Heart left ventricle (tissue), 16 donors: ENCODE measurements around the gene IGSF9. TPM values are rescaled to one million over a fixed set of nuclear protein-coding genes. Genes with fewer than 3 reads are reported as not detected.

Experiments used
- ATAC-seq, 4 donors: fragments of 200-7000 bp; cut with Tn5 transposase; one replicate each; pipeline ENCODE4 v1.9.1; 2020 to 2022; ENCODE audit warnings: moderate library complexity in 4 of 4, mild to moderate bottlenecking in 3 of 4, moderate number of reproducible peaks in 1 of 4
- DNase-seq, 5 donors: peaks; one replicate each; pipeline ENCODE4 v3.0.0-alpha.2; 2020
- H3K27ac ChIP-seq, 12 donors: fragments of 200-600 bp; sonication (generic) in 4 of 12; one replicate each; pipeline versions ENCODE4 v1.5.0 to v1.8.0; 2016 to 2022; ENCODE audit warnings: mild to moderate bottlenecking in 2 of 12
- H3K27me3 ChIP-seq, 9 donors: fragments of 200-600 bp; sonication (generic) in 2 of 9; one replicate each; pipeline versions ENCODE4 v1.5.1 to v1.8.0; 2016 to 2022; ENCODE audit warnings: mild to moderate bottlenecking in 3 of 9
- H3K36me3 ChIP-seq, 9 donors: fragments of 200-600 bp; sonication (generic) in 2 of 9; one replicate each; pipeline versions ENCODE4 v1.5.0 to v1.8.0; 2018 to 2022; ENCODE audit warnings: mild to moderate bottlenecking in 2 of 9
- H3K4me1 ChIP-seq, 12 donors: fragments of 200-600 bp; sonication (generic) in 4 of 12; one replicate each; pipeline versions ENCODE4 v1.5.0 to v1.8.0; 2016 to 2022; ENCODE audit warnings: mild to moderate bottlenecking in 3 of 12
- H3K4me3 ChIP-seq, 12 donors: fragments of 200-600 bp; sonication (generic) in 4 of 12; one replicate each; pipeline versions ENCODE4 v1.5.0 to v1.8.0; 2017 to 2022; ENCODE audit warnings: mild to moderate bottlenecking in 9 of 12, moderate library complexity in 4 of 12
- H3K9me3 ChIP-seq, 12 donors: fragments of 200-600 bp; sonication (generic) in 4 of 12; one replicate each; pipeline versions ENCODE4 v1.5.0 to v1.8.0; 2016 to 2022; ENCODE audit warnings: mild to moderate bottlenecking in 1 of 12
- CTCF ChIP-seq, 12 donors: fragments of 200-600 bp; sonication (generic) in 4 of 12; IDR thresholded peaks; one replicate each; pipeline versions ENCODE4 v1.5.0 to v1.8.0; 2018 to 2022; ENCODE audit warnings: antibody characterized with exemption in 12 of 12, mild to moderate bottlenecking in 5 of 12
- POLR2A ChIP-seq, 2 donors: fragments of 450-650 bp; IDR thresholded peaks; one replicate each; pipeline ENCODE4 v1.6.1; 2017; ENCODE audit warnings: antibody characterized with exemption in 2 of 2, mild to moderate bottlenecking in 2 of 2, moderate library complexity in 2 of 2
- WGBS, 4 donors: extraction: QIAGEN DNeasy Blood & Tissue Kit in 2 of 4; methylation state at CpG; one replicate each; pipeline versions ENCODE4 v1.1.5 to v1.1.7; 2013 to 2018; 5-methylcytosine and 5-hydroxymethylcytosine counted together
- intact Hi-C, 10 donors: fragments of 100-400 bp; cut with DNase I; formaldehyde crosslinking; loops; one replicate each; pipeline versions ENCODE4 v1.11.1 to v1.14.2; 2022
- polyA plus RNA-seq, 2 donors: library from polyadenylated mRNA; stranded (reverse); fragments of 200-250 nt; gene quantifications; one replicate each; pipeline ENCODE4 v1.2.3, GENCODE V29; 2013
- total RNA-seq, 9 donors: library from RNA; depleted of rRNA in 2 of 9; stranded (reverse); fragments of >200 nt in 2 of 9; fragmentation: NEBNext Ultra II Directional in 3 of 9; extraction: Animal tissue kit (Norgen Biotek cat#: 25700) in 3 of 9; gene quantifications; one replicate each; pipeline versions ENCODE4 v1.1.0 to v1.2.4, GENCODE V29; 2016 to 2023
- donor health status: ischemic (EF 13 %, LVEDD 7.1; RV severe dilation, severe dysfunction).
- donor health status: healthy with polysubstance abuse.
- donor health status: DM: no; HTN: yes; CAD: no.
- donor health status: DM: no; HTN: no; CAD: no.
- donor health status: ischemic (EF 25% LVEDD 6.9; RV normal size, moderate dysfunction).
- donor health status: ischemic (EF 25% LVEDD 5.7; RV mildly dilated, moderate dysfunction).
- donor health status: healthy.
- donor health status: DM: yes; HTN: yes; CAD: no.
- donor health status: ischemic (EF 35%, LVEDD 5.7; RV mildly dilated, moderate dysfunction).
- donor health status: nonischemic (EF 11% LVEDD 7.7; RV severe dilation, severe dysfunction).
- donor health status: DM: yes; HTN: yes; CAD: no.
- donor health status: PGD.
- donor health status: ischemic (EF 29% LVEDD 5.4; RV normal size, mild dysfunction).
- donor health status: nonischemic (EF 23%, LVEDD 6.1; RV moderate dilation, normal function).

IGSF9 gene
- total and polyA plus RNA-seq, 11 donors, result 0.06 to 4.8 (median 0.12) TPM; not detected in 6

GRCh38 chr1:159959451-159959850 is 14.0 kb upstream of the IGSF9 start:
- 58 to 68% (median 61%) methylated on average over 4 of the region's 4 CpGs for WGBS, 4 donors
- no peak for ATAC-seq

GRCh38 chr1:159958719-159959380 is 13.4 kb upstream of the IGSF9 start:
- ATAC-seq, result no peak
- Histone ChIP-seq H3K27me3 (peaks cover 0 to 6% (median 0%) of the 10 kb centered on the region in 9 donors), H3K4me1 (peaks cover 0 to 2% (median 0%) of the 10 kb centered on the region in 12 donors), H3K4me3 (no peak overlapping the region), H3K9me3 (no peaks in the 10 kb centered on the region), H3K36me3 (no peaks in the 10 kb centered on the region), H3K27ac (no peak overlapping the region)
- WGBS, 4 donors, result 65 to 82% (median 72%) methylated on average over 3 of the region's 3 CpGs
- TF ChIP-seq CTCF (IDR thresholded peaks at IDR 0.05) (no peak), POLR2A (IDR thresholded peaks at IDR 0.05) (no peak)
- intact Hi-C loops, result no loop called here
- DNase-seq, result no peak

More at GRCh38 chr1:159959451-159959850, 14.0 kb upstream of the IGSF9 start:
- no peak for DNase-seq
- no peak overlapping the region for H3K27ac ChIP-seq
- H3K27me3 ChIP-seq, result peaks cover 0 to 6% (median 0%) of the 10 kb centered on the region in 9 donors
- H3K9me3 ChIP-seq, result no peaks in the 10 kb centered on the region
- intact Hi-C loops, result no loop called here
- no peaks in the 10 kb centered on the region for H3K4me1 ChIP-seq
- no peak overlapping the region for H3K4me3 ChIP-seq
- TF ChIP-seq CTCF (IDR thresholded peaks at IDR 0.05), result no peak
- TF ChIP-seq POLR2A (IDR thresholded peaks at IDR 0.05), result no peak
- H3K36me3 ChIP-seq, result no peaks in the 10 kb centered on the region

GRCh38 chr1:159957824-159958268 is 12.4 kb upstream of the IGSF9 start:
- DNase-seq (no peak), ATAC-seq (no peak)
- Histone ChIP-seq H3K4me1 (peaks cover 0 to 6% (median 0%) of the 10 kb centered on the region in 12 donors), H3K27ac (no peak overlapping the region), H3K9me3 (no peaks in the 10 kb centered on the region), H3K36me3 (no peaks in the 10 kb centered on the region), H3K27me3 (peaks cover 0 to 7% (median 0%) of the 10 kb centered on the region in 9 donors), H3K4me3 (no peak overlapping the region)
- intact Hi-C loops, result no loop called here
- WGBS, 4 donors, result 36 to 53% (median 50%) methylated on average over 9 of the region's 9 CpGs
- TF ChIP-seq CTCF (IDR thresholded peaks at IDR 0.05), result no peak
- no peak for TF ChIP-seq POLR2A (IDR thresholded peaks at IDR 0.05)

GRCh38 chr1:159955456-159955855 is 10.0 kb upstream of the IGSF9 start:
- intact Hi-C loops, result no loop called here
- peaks cover 0 to 6% (median 0%) of the 10 kb centered on the region in 12 donors for H3K4me1 ChIP-seq
- peaks cover 0 to 9% (median 0%) of the 10 kb centered on the region in 9 donors for H3K27me3 ChIP-seq
- no peaks in the 10 kb centered on the region for H3K36me3 ChIP-seq
- no peak overlapping the region for H3K27ac ChIP-seq
- DNase-seq (no peak), ATAC-seq (no peak)
- WGBS, 4 donors, result 81 to 90% (median 85%) methylated on average over 3 of the region's 3 CpGs
- no peaks in the 10 kb centered on the region for H3K9me3 ChIP-seq
- no peak overlapping the region for H3K4me3 ChIP-seq
- TF ChIP-seq POLR2A (IDR thresholded peaks at IDR 0.05), result no peak
- TF ChIP-seq CTCF (IDR thresholded peaks at IDR 0.05), result no peak
